ENCODE data around the gene ARHGEF39.

- TF ChIP-seq CTCF (IDR thresholded peaks at IDR 0.05) (no peak), POLR2A (IDR thresholded peaks at IDR 0.05) (no peak), POLR2AphosphoS5 (IDR thresholded peaks at IDR 0.05) (peak in 1 of 3 donors; percentile 7)
Measured at GRCh38 chr9:35703906-35704672, 39.1 kb upstream of the ARHGEF39 start.

All from breast epithelium (tissue), 3 donors.